Activated naive CD4-positive, alpha-beta T cell treated with anti-CD3 and anti-CD28 coated beads, Interleukin-2, amount 50 U/mL, for 72 hours (primary cell): ENCODE results near the gene IKZF2. TPM values are rescaled to one million over a fixed set of nuclear protein-coding genes. Genes with fewer than 3 reads are reported as not detected.

ENCODE experiments used
- total RNA-seq, 2 donors: library from RNA; stranded (reverse); gene quantifications; one replicate each; pipeline ENCODE4 v1.2.3, GENCODE V29; 2022

Gene IKZF2
- total RNA-seq, 2 donors from 2014 or later, result 1.8 to 8.9 TPM

Other genes starting within 250 kb of the IKZF2 start
- 10 to 100 TPM in 1 of 2 donors, 1 to 10 TPM in 1; 5.0 to 10.4 TPM for gene SPAG16, start 132.9 kb upstream of the IKZF2 start, total RNA-seq